SK-N-SH (cell line): ENCODE data around the gene ADCY1. TPM values are rescaled to one million over a fixed set of nuclear protein-coding genes. Genes with fewer than 3 reads are reported as not detected.

Source experiments
- CTCF ChIA-PET: fragments of 300-600, 350-600 bp; formaldehyde crosslinking; extraction: SDS; loops from one replicate; lab custom pipeline; 2021; lab: Yijun Ruan, JAX
- POLR2A ChIA-PET: fragments of 350-600 bp; sonication (Branson Sonifier 250); formaldehyde crosslinking; extraction: SDS; loops from one replicate; lab custom pipeline; 2020; ENCODE audit warnings: antibody characterized with exemption, inconsistent platforms; lab: Yijun Ruan, JAX
- DNase-seq: peaks from one replicate; pipeline ENCODE4 v3.0.0; 2012
- H2AFZ ChIP-seq: fragments of 200-600 bp; sonication (generic); 2 replicates; pipeline ENCODE4 v1.8.1; 2016; ENCODE audit warnings: antibody characterized with exemption, mild to moderate bottlenecking, low read depth
- H3F3A ChIP-seq: fragments of 200-600 bp; sonication (generic); replicated peaks from 2 replicates; pipeline ENCODE3; 2016; ENCODE audit warnings: antibody characterized with exemption, mild to moderate bottlenecking; ENCODE audit not compliant: insufficient read depth
- H3K27ac ChIP-seq, 2 experiments: fragments of 200-500 bp in 1 of 2; fragments of 200-600 bp in 1 of 2; sonication (Bioruptor generic) in 1 of 2; sonication (generic), shearing (Covaris generic) in 1 of 2; 2 replicates each; pipeline versions ENCODE4 v1.5.1 to v1.6.1; 2014 to 2016; ENCODE audit warnings: low read depth in 2 of 2, inconsistent platforms in 1 of 2, low read length in 1 of 2, mild to moderate bottlenecking in 1 of 2, mixed read lengths in 1 of 2
- H3K27me3 ChIP-seq: fragments of 200-600 bp; sonication (generic), shearing (Covaris generic); 2 replicates; pipeline ENCODE4 v1.6.1; 2016; ENCODE audit warnings: mixed run types; ENCODE audit not compliant: insufficient read depth
- H3K36me3 ChIP-seq, 2 experiments: fragments of 200-500 bp in 1 of 2; fragments of 200-600 bp in 1 of 2; sonication (Bioruptor generic) in 1 of 2; sonication (generic) in 1 of 2; replicated peaks in 1 of 2; 2 replicates each; pipeline versions ENCODE3 to v1.5.1; 2014 to 2016; ENCODE audit warnings: low read length in 1 of 2, mild to moderate bottlenecking in 1 of 2; ENCODE audit not compliant: insufficient read depth in 2 of 2, control insufficient read depth in 1 of 2
- H3K4me1 ChIP-seq, 2 experiments: fragments of 200-500 bp in 1 of 2; fragments of 200-600 bp in 1 of 2; sonication (Bioruptor generic) in 1 of 2; sonication (generic), shearing (Covaris generic) in 1 of 2; 2 replicates each; pipeline versions ENCODE4 v1.5.1 to v1.6.1; 2014 to 2016; ENCODE audit warnings: low read depth in 1 of 2, low read length in 1 of 2, mixed run types in 1 of 2; ENCODE audit not compliant: insufficient read depth in 2 of 2, control insufficient read depth in 1 of 2
- H3K4me2 ChIP-seq: fragments of 200-600 bp; sonication (generic), shearing (Covaris generic); 2 replicates; pipeline ENCODE4 v1.6.1; 2017; ENCODE audit warnings: mixed run types
- H3K4me3 ChIP-seq, 2 experiments: fragments of 200-500 bp in 1 of 2; fragments of 200-600 bp in 1 of 2; sonication (Bioruptor generic) in 1 of 2; sonication (generic), shearing (Covaris generic) in 1 of 2; 2 replicates each; pipeline versions ENCODE4 v1.5.1 to v1.8.1; 2014 to 2016; ENCODE audit warnings: low read depth in 2 of 2, inconsistent platforms in 1 of 2, low read length in 1 of 2, mild to moderate bottlenecking in 1 of 2, mixed read lengths in 1 of 2, moderate library complexity in 1 of 2
- H3K79me2 ChIP-seq: fragments of 200-600 bp; sonication (generic); 2 replicates; pipeline ENCODE4 v1.8.1; 2017; ENCODE audit warnings: mild to moderate bottlenecking; ENCODE audit not compliant: insufficient read depth
- H3K9ac ChIP-seq: fragments of 200-600 bp; sonication (generic); 2 replicates; pipeline ENCODE4 v1.6.1; 2017; ENCODE audit warnings: mixed run types
- H3K9me2 ChIP-seq: fragments of 200-600 bp; sonication (generic); 2 replicates; pipeline ENCODE4 v1.6.1; 2017; ENCODE audit warnings: mixed run types
- H3K9me3 ChIP-seq: fragments of 200-600 bp; sonication (generic); 2 replicates; pipeline ENCODE4 v1.6.1; 2017; ENCODE audit warnings: mixed run types, mild to moderate bottlenecking, moderate library complexity
- H4K20me1 ChIP-seq: fragments of 200-600 bp; sonication (generic); 2 replicates; pipeline ENCODE4 v1.6.1; 2017; ENCODE audit warnings: mild to moderate bottlenecking, mixed run types; ENCODE audit not compliant: insufficient read depth
- CHD2 ChIP-seq: fragments of 150-350 bp; IDR thresholded peaks from 2 replicates; pipeline ENCODE4 v1.6.1; 2018; ENCODE audit warnings: low read length; ENCODE audit not compliant: partially characterized antibody
- ELF1 ChIP-seq: IDR thresholded peaks from 2 replicates; pipeline ENCODE4 v1.4.0; 2012
- EZH2phosphoT487 ChIP-seq: fragments of 200-600 bp; sonication (generic); IDR thresholded peaks from 2 replicates; pipeline ENCODE4 v1.6.1; 2017; ENCODE audit warnings: low read depth, mixed run types, mild to moderate bottlenecking, antibody characterized with exemption, moderate library complexity, borderline replicate concordance
- FOSL2 ChIP-seq: IDR thresholded peaks from 2 replicates; pipeline ENCODE4 v1.4.0; 2012; ENCODE audit warnings: low read depth, mild to moderate bottlenecking, moderate library complexity, borderline replicate concordance
- FOXJ3 ChIP-seq: sonication (generic); formaldehyde crosslinking; IDR thresholded peaks from 2 replicates; pipeline ENCODE4 v1.5.1; 2020; ENCODE audit warnings: mild to moderate bottlenecking, missing genetic modification reagents
- GATA2 ChIP-seq: sonication (generic); formaldehyde crosslinking; IDR thresholded peaks from 2 replicates; pipeline ENCODE4 v1.5.0; 2020; ENCODE audit warnings: mild to moderate bottlenecking, missing genetic modification reagents
- JUND ChIP-seq: IDR thresholded peaks from 2 replicates; pipeline ENCODE4 v1.4.0; 2012
- MAX ChIP-seq: IDR thresholded peaks from 2 replicates; pipeline ENCODE4 v1.4.0; 2012; ENCODE audit warnings: low read depth
- MXI1 ChIP-seq: IDR thresholded peaks from 2 replicates; pipeline ENCODE4 v1.6.1; 2012; ENCODE audit warnings: mild to moderate bottlenecking, low read depth, low read length, improper control_type of control experiment
- NFIC ChIP-seq: IDR thresholded peaks from 2 replicates; pipeline ENCODE4 v1.4.0; 2012; ENCODE audit warnings: borderline replicate concordance
- NRF1 ChIP-seq: IDR thresholded peaks from 2 replicates; pipeline ENCODE4 v1.6.1; 2012; ENCODE audit warnings: low read depth, mild to moderate bottlenecking, low read length
- PBX3 ChIP-seq: IDR thresholded peaks from 2 replicates; pipeline ENCODE4; 2012
- RAD21 ChIP-seq: IDR thresholded peaks from 2 replicates; pipeline ENCODE4 v1.6.1; 2012; ENCODE audit warnings: mild to moderate bottlenecking, low read length
- REST ChIP-seq: IDR thresholded peaks from 2 replicates; pipeline ENCODE4 v1.6.1; 2012; ENCODE audit warnings: mild to moderate bottlenecking, low read depth, low read length, moderate library complexity
- RFX5 ChIP-seq: IDR thresholded peaks from 2 replicates; pipeline ENCODE4 v1.6.1; 2012; ENCODE audit warnings: mild to moderate bottlenecking, improper control_type of control experiment, low read length
- SIN3A ChIP-seq: IDR thresholded peaks from 2 replicates; pipeline ENCODE4 v1.6.1; 2012; ENCODE audit warnings: low read depth, mild to moderate bottlenecking, low read length, moderate library complexity, borderline replicate concordance
- TEAD4 ChIP-seq: IDR thresholded peaks from 2 replicates; pipeline ENCODE4 v1.4.0; 2012; ENCODE audit warnings: mild to moderate bottlenecking, borderline replicate concordance; ENCODE audit not compliant: insufficient read depth
- USF2 ChIP-seq: fragments of 150-350 bp; IDR thresholded peaks from 2 replicates; pipeline ENCODE4 v1.6.1; 2017; ENCODE audit warnings: antibody characterized with exemption, low read length, low read depth, borderline replicate concordance
- ZBTB33 ChIP-seq: IDR thresholded peaks from 2 replicates; pipeline ENCODE4 v1.4.0; 2012; ENCODE audit warnings: low read depth, borderline replicate concordance
- WGBS: methylation state at CpG from one replicate; pipeline ENCODE4 v1.1.6; 2017; ENCODE audit warnings: low lambda C conversion rate; 5-methylcytosine and 5-hydroxymethylcytosine counted together
- polyA plus RNA-seq, 3 experiments: library from polyadenylated mRNA; depleted of rRNA; stranded (reverse); fragments of >200 nt; gene quantifications; 2 replicates each; pipeline ENCODE4 v1.2.3, GENCODE V29; 2012

The ADCY1 gene
- polyA plus RNA-seq, 1 of the 3 experiments (the other 2 are of a cell fraction): 0.16 TPM

GRCh38 chr7:45591101-45591906, 17.1 kb downstream of the ADCY1 start (continued):
- TF ChIP-seq ZBTB33 (no peak), MXI1 (no peak), ELF1 (no peak), NFIC (no peak), RFX5 (no peak), NRF1 (no peak), JUND (no peak), SIN3A (no peak), FOXJ3 (CRISPR knock-in tag) (no peak)

GRCh38 chr7:45592230-45592991, 18.2 kb downstream of the ADCY1 start:
- H3K36me3 ChIP-seq: no peaks in the 10 kb centered on the region
- H2AFZ ChIP-seq: no peak overlapping the region
- no peaks in the 10 kb centered on the region for H3K9me2 ChIP-seq
- no peaks in the 10 kb centered on the region for H4K20me1 ChIP-seq
- H3F3A ChIP-seq: no peaks in the 10 kb centered on the region
- H3K27ac ChIP-seq: peak overlapping the region in 1 of 2 experiments; percentile 89; a peak in 2 of 4 replicates
- DNase-seq: peak; percentile 69
- no peaks in the 10 kb centered on the region for H3K79me2 ChIP-seq
- H3K4me1 ChIP-seq: peaks cover 0 to 93% of the 10 kb centered on the region in 2 experiments; a peak in 2 of 4 replicates
- no peak overlapping the region for H3K4me2 ChIP-seq
- no peak overlapping the region for H3K4me3 ChIP-seq
- no peaks in the 10 kb centered on the region for H3K27me3 ChIP-seq
- H3K9ac ChIP-seq: no peak overlapping the region
- no peaks in the 10 kb centered on the region for H3K9me3 ChIP-seq
- POLR2A ChIA-PET: interaction anchor here (0.6 kb wide), 1 partner anchor 1017 kb away, joined by 3 read pairs; no protein-coding TSS in a partner anchor
- 57% methylated on average over 23 of the region's 24 CpGs for WGBS
- CTCF ChIA-PET: interaction anchor here (0.5 to 3.3 kb wide), 5 partner anchors 11 to 1183 kb away, joined by 3 to 16 read pairs (median 4); partner anchors contain the start of gene RAMP3
- no peak for TF ChIP-seq JUND
- peak; percentile 27 for TF ChIP-seq CHD2
- TF ChIP-seq MXI1: 0 out of 2 replicates have a peak, but pooled peaks have one; percentile 37
- no peak for TF ChIP-seq PBX3
- 0 out of 2 replicates have a peak, but pooled peaks have one; percentile 63 for TF ChIP-seq FOXJ3 (CRISPR knock-in tag)
- TF ChIP-seq GATA2 (CRISPR knock-in tag): no peak; the same call in 1 of the 2 replicates
- TF ChIP-seq RFX5: no peak
- no peak for TF ChIP-seq REST
- TF ChIP-seq TEAD4: no peak
- TF ChIP-seq USF2: no peak
- TF ChIP-seq FOSL2: no peak
- TF ChIP-seq SIN3A: no peak
- TF ChIP-seq MAX: no peak
- no peak for TF ChIP-seq NRF1
- TF ChIP-seq EZH2phosphoT487: no peak
- 0 out of 2 replicates have a peak, but pooled peaks have one; percentile 13 for TF ChIP-seq RAD21
